Activated naive CD4-positive, alpha-beta T cell treated with anti-CD3 and anti-CD28 coated beads, Interleukin-2, amount 10 ng/mL, durations not matched to agents 7 days and 5 days (primary cell): ENCODE results near the gene CFAP68.
"Not testable (repeated sequence)": the region's sequence is repeated elsewhere in the genome, so short reads cannot be mapped to it uniquely, and the experiment has no call there.

Source experiments
- CTCF ChIA-PET: fragments of 350-600 bp; sonication (Branson Sonifier 250); formaldehyde crosslinking; loops from one replicate; lab custom pipeline; 2021; ENCODE audit warnings: antibody characterized with exemption; lab: Charles Lee
- DNase-seq: peaks from one replicate; pipeline ENCODE4 v3.0.0-alpha.2; 2020
- H3K27ac Mint-ChIP-seq: one replicate; pipeline ENCODE4 v1.8.0; 2021; ENCODE audit warnings: mild to moderate bottlenecking, moderate library complexity, mixed read lengths
- H3K27me3 Mint-ChIP-seq: one replicate; pipeline ENCODE4 v1.8.0; 2021; ENCODE audit warnings: mild to moderate bottlenecking, mixed read lengths
- H3K36me3 Mint-ChIP-seq: one replicate; pipeline ENCODE4 v1.8.0; 2021; ENCODE audit warnings: mixed read lengths
- H3K4me1 Mint-ChIP-seq: one replicate; pipeline ENCODE4 v1.8.0; 2021; ENCODE audit warnings: mixed read lengths
- H3K4me3 Mint-ChIP-seq: one replicate; pipeline ENCODE4 v1.8.0; 2021; ENCODE audit warnings: mild to moderate bottlenecking, moderate library complexity, mixed read lengths
- H3K9me3 Mint-ChIP-seq: one replicate; pipeline ENCODE4 v1.8.0; 2021; ENCODE audit warnings: mixed read lengths

The CFAP68 gene

GRCh38 chr11:111882202-111882601 is 2.9 kb downstream of the CFAP68 start:
- H3K27ac Mint-ChIP-seq, result no peak overlapping the region
- no peaks in the 10 kb centered on the region for H3K9me3 Mint-ChIP-seq
- no peaks in the 10 kb centered on the region for H3K27me3 Mint-ChIP-seq
- DNase-seq, result no peak
- peaks cover 5% of the 10 kb centered on the region for H3K36me3 Mint-ChIP-seq
- H3K4me1 Mint-ChIP-seq, result peaks cover 24% of the 10 kb centered on the region
- no peak overlapping the region for H3K4me3 Mint-ChIP-seq
- CTCF ChIA-PET, result interaction anchor here (0.7 to 3.4 kb wide), 2 partner anchors 9 to 11 kb away, joined by 3 to 18 read pairs; partner anchors contain the start of gene ALG9

- peaks cover 11% of the 10 kb centered on the region for H3K4me1 Mint-ChIP-seq
- H3K27me3 Mint-ChIP-seq, H3K36me3 Mint-ChIP-seq, H3K27ac Mint-ChIP-seq, H3K9me3 Mint-ChIP-seq, DNase-seq, H3K4me3 Mint-ChIP-seq: not testable (repeated sequence)
- CTCF ChIA-PET, result interaction anchor here (1.0 kb wide), 1 partner anchor 96 kb away, joined by 3 read pairs; no protein-coding TSS in a partner anchor
Measured at GRCh38 chr11:111885053-111885452, 5.7 kb downstream of the CFAP68 start.

GRCh38 chr11:111886032-111886431 is 6.7 kb downstream of the CFAP68 start:
- H3K36me3 Mint-ChIP-seq, result no peaks in the 10 kb centered on the region
- H3K4me3 Mint-ChIP-seq, result no peak overlapping the region
- CTCF ChIA-PET, result interaction anchor here (1.0 kb wide), 1 partner anchor 95 kb away, joined by 3 read pairs; no protein-coding TSS in a partner anchor
- H3K27ac Mint-ChIP-seq, result no peak overlapping the region
- no peak for DNase-seq
- no peaks in the 10 kb centered on the region for H3K9me3 Mint-ChIP-seq
- no peaks in the 10 kb centered on the region for H3K27me3 Mint-ChIP-seq
- H3K4me1 Mint-ChIP-seq, result peaks cover 3% of the 10 kb centered on the region

GRCh38 chr11:111886844-111887243 is 7.5 kb downstream of the CFAP68 start:
- Mint-ChIP-seq H3K9me3 (no peaks in the 10 kb centered on the region), H3K4me3 (no peak overlapping the region), H3K4me1 (no peaks in the 10 kb centered on the region), H3K36me3 (no peaks in the 10 kb centered on the region), H3K27ac (no peak overlapping the region), H3K27me3 (no peaks in the 10 kb centered on the region)
- CTCF ChIA-PET, result no interaction called here
- DNase-seq, result no peak

- H3K9me3 Mint-ChIP-seq, result no peaks in the 10 kb centered on the region
- H3K27me3 Mint-ChIP-seq, result peaks cover 23% of the 10 kb centered on the region
- no peak for DNase-seq
- CTCF ChIA-PET, result no interaction called here
- no peaks in the 10 kb centered on the region for H3K36me3 Mint-ChIP-seq
- no peak overlapping the region for H3K27ac Mint-ChIP-seq
- no peaks in the 10 kb centered on the region for H3K4me1 Mint-ChIP-seq
- H3K4me3 Mint-ChIP-seq, result no peak overlapping the region
Measured at GRCh38 chr11:111905411-111905810, 26.1 kb downstream of the CFAP68 start.

- Mint-ChIP-seq H3K4me1 (no peaks in the 10 kb centered on the region), H3K9me3 (no peaks in the 10 kb centered on the region), H3K27me3 (peaks cover 36% of the 10 kb centered on the region), H3K36me3 (no peaks in the 10 kb centered on the region), H3K4me3 (no peak overlapping the region), H3K27ac (no peak overlapping the region)
- CTCF ChIA-PET, result no interaction called here
- DNase-seq, result no peak
Measured at GRCh38 chr11:111906680-111907079, 27.3 kb downstream of the CFAP68 start.

GRCh38 chr11:111908639-111909305 is 29.4 kb downstream of the CFAP68 start:
- Mint-ChIP-seq H3K27ac (no peak overlapping the region), H3K4me3 (no peak overlapping the region), H3K27me3 (peaks cover 57% of the 10 kb centered on the region), H3K36me3 (no peaks in the 10 kb centered on the region), H3K9me3 (no peaks in the 10 kb centered on the region), H3K4me1 (no peaks in the 10 kb centered on the region)
- CTCF ChIA-PET, result interaction anchor here (1.3 kb wide), 1 partner anchor 18 kb away, joined by 4 read pairs; no protein-coding TSS in a partner anchor
- DNase-seq, result no peak

- no peak for DNase-seq
- H3K4me1 Mint-ChIP-seq, result no peaks in the 10 kb centered on the region
- peaks cover 63% of the 10 kb centered on the region for H3K27me3 Mint-ChIP-seq
- H3K4me3 Mint-ChIP-seq, result no peak overlapping the region
- no peaks in the 10 kb centered on the region for H3K36me3 Mint-ChIP-seq
- no peaks in the 10 kb centered on the region for H3K9me3 Mint-ChIP-seq
- H3K27ac Mint-ChIP-seq, result no peak overlapping the region
- CTCF ChIA-PET, result no interaction called here
Measured at GRCh38 chr11:111909378-111909777, 30.0 kb downstream of the CFAP68 start.

- Mint-ChIP-seq H3K4me1 (no peaks in the 10 kb centered on the region), H3K4me3 (no peak overlapping the region), H3K36me3 (no peaks in the 10 kb centered on the region), H3K27me3 (peaks cover 66% of the 10 kb centered on the region), H3K27ac (no peak overlapping the region), H3K9me3 (no peaks in the 10 kb centered on the region)
- no peak for DNase-seq
- CTCF ChIA-PET, result no interaction called here
Measured at GRCh38 chr11:111910676-111911562, 31.6 kb downstream of the CFAP68 start.

- no peak within 1 kb of the TSS for H3K4me3 Mint-ChIP-seq
- CTCF ChIA-PET, result no interaction called here
- no peaks in the 10 kb centered on the region for H3K9me3 Mint-ChIP-seq
- no peaks in the 10 kb centered on the region for H3K4me1 Mint-ChIP-seq
- peaks cover 70% of the 10 kb centered on the region for H3K27me3 Mint-ChIP-seq
- H3K36me3 Mint-ChIP-seq, result no peaks in the 10 kb centered on the region
- H3K27ac Mint-ChIP-seq, result no peak within 1 kb of the TSS
- DNase-seq, result no peak
Measured at GRCh38 chr11:111911563-111912401, 32.4 kb downstream of the CFAP68 start, which contains the start of gene CRYAB. CRYAB (minus strand) TSS chr11:111911770; CDS start chr11:111911724, 46 bp downstream.

GRCh38 chr11:111912535-111912934 is 33.2 kb downstream of the CFAP68 start, which contains the start of gene HSPB2:
HSPB2 (plus strand) TSS chr11:111912734; CDS start chr11:111912830, 96 bp downstream.
- DNase-seq, result no peak
- Mint-ChIP-seq H3K36me3 (no peaks in the 10 kb centered on the region), H3K27ac (no peak within 1 kb of the TSS), H3K4me1 (no peaks in the 10 kb centered on the region), H3K27me3 (peaks cover 76% of the 10 kb centered on the region), H3K4me3 (no peak within 1 kb of the TSS), H3K9me3 (no peaks in the 10 kb centered on the region)
- CTCF ChIA-PET, result no interaction called here

- CTCF ChIA-PET, result no interaction called here
- Mint-ChIP-seq H3K4me1 (no peaks in the 10 kb centered on the region), H3K27ac (no peak overlapping the region), H3K9me3 (no peaks in the 10 kb centered on the region), H3K4me3 (no peak overlapping the region), H3K36me3 (no peaks in the 10 kb centered on the region), H3K27me3 (peaks cover 76% of the 10 kb centered on the region)
- no peak for DNase-seq
Measured at GRCh38 chr11:111913031-111913861, 33.9 kb downstream of the CFAP68 start.

- Mint-ChIP-seq H3K4me1 (no peaks in the 10 kb centered on the region), H3K36me3 (no peaks in the 10 kb centered on the region), H3K9me3 (no peaks in the 10 kb centered on the region), H3K4me3 (no peak overlapping the region), H3K27ac (no peak overlapping the region), H3K27me3 (peaks cover 76% of the 10 kb centered on the region)
- no peak for DNase-seq
- CTCF ChIA-PET, result no interaction called here
Measured at GRCh38 chr11:111913997-111914396, 34.7 kb downstream of the CFAP68 start.
